SIG-M5 (cell line): ENCODE results near the gene EHD2.
"Not testable (repeated sequence)": the region's sequence is repeated elsewhere in the genome, so short reads cannot be mapped to it uniquely, and the experiment has no call there.

Source experiments
- DNase-seq: peaks from one replicate; lab custom pipeline; 2025; lab: John Stamatoyannopoulos, UW

Gene EHD2

GRCh38 chr19:47714855-47715254 lies 1.6 kb downstream of the EHD2 start:
- not testable (repeated sequence) for DNase-seq

GRCh38 chr19:47716270-47716937 lies 3.2 kb downstream of the EHD2 start:
- no peak for DNase-seq

- not testable (repeated sequence) for DNase-seq
Observed at GRCh38 chr19:47718415-47719046, 5.3 kb downstream of the EHD2 start.

GRCh38 chr19:47719047-47719859 lies 6.0 kb downstream of the EHD2 start:
- DNase-seq: no peak

- no peak for DNase-seq
Observed at GRCh38 chr19:47720669-47721422, 7.6 kb downstream of the EHD2 start.

GRCh38 chr19:47723581-47723940 lies 10.3 kb downstream of the EHD2 start:
- no peak for DNase-seq

GRCh38 chr19:47725759-47726401 lies 12.7 kb downstream of the EHD2 start:
- DNase-seq: no peak

- DNase-seq: no peak
Observed at GRCh38 chr19:47726467-47726866, 13.2 kb downstream of the EHD2 start.

GRCh38 chr19:47728295-47728694 lies 15.1 kb downstream of the EHD2 start:
- not testable (repeated sequence) for DNase-seq

GRCh38 chr19:47729468-47729798 lies 16.2 kb downstream of the EHD2 start:
- DNase-seq: no peak

GRCh38 chr19:47729799-47730520 lies 16.7 kb downstream of the EHD2 start:
- DNase-seq: no peak

- no peak for DNase-seq
Observed at GRCh38 chr19:47730521-47730889, 17.3 kb downstream of the EHD2 start.

- no peak for DNase-seq
Observed at GRCh38 chr19:47730910-47731309, 17.7 kb downstream of the EHD2 start.

GRCh38 chr19:47735131-47735530 lies 21.9 kb downstream of the EHD2 start:
- no peak for DNase-seq

GRCh38 chr19:47740866-47741519 lies 27.8 kb downstream of the EHD2 start:
- DNase-seq: no peak

GRCh38 chr19:47741544-47742140 lies 28.4 kb downstream of the EHD2 start:
- DNase-seq: no peak

- DNase-seq: no peak
Observed at GRCh38 chr19:47742634-47743033, 29.4 kb downstream of the EHD2 start.

GRCh38 chr19:47745010-47745901 lies 32.0 kb downstream of the EHD2 start, which contains the start of gene NOP53:
TSS of gene NOP53 (plus strand) at chr19:47745546. CDS start at chr19:47745560, 14 bp downstream.
- DNase-seq: peak; percentile 42

GRCh38 chr19:47746129-47746528 lies 32.9 kb downstream of the EHD2 start:
- DNase-seq: not testable (repeated sequence)
